ENCODE measurements around the gene RBMS1.

The RBMS1 gene

DNA sequence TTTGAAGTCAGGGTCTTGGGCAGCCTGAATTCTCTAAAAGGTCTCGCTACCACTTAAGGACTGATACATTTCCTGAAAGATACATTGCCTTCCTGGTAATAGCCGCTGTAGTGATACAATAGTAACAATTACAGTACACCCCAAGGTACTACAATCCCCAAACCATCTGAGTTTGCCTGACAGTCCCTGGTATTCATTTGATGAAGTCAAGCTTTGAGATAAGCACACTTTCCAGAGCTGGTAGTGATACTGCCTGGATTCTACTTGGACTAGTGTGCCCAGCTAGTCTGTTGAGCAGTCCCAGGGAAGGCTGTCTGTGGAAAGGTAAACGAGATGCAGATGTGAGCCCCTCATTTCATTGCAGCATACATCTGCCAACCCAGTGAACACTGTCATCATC lies 269.1 kb downstream of the RBMS1 start:
- no peak for DNase-seq (ENCODE audit: low read depth in 2 of 2)

DNA sequence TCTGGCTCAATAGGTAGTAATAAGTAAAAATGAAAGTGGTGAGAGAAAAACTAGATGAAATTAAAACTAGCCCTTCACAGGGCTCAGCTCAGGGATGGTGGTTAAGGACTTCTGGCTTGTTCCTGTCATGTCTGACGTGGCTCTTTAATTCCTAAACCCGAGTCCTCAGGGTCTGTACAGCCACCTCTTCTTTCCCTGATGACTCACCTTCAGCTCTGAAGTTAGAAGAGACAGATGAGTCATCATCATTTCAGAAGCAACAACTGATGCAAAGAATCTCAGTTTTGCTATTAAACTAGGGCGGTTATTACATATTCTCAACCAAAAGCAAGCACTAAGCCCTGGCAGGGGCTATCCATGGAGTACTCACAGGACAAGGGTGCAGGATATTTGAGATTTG lies 269.5 kb downstream of the RBMS1 start:
- no peak for DNase-seq (ENCODE audit: low read depth in 2 of 2)

DNA sequence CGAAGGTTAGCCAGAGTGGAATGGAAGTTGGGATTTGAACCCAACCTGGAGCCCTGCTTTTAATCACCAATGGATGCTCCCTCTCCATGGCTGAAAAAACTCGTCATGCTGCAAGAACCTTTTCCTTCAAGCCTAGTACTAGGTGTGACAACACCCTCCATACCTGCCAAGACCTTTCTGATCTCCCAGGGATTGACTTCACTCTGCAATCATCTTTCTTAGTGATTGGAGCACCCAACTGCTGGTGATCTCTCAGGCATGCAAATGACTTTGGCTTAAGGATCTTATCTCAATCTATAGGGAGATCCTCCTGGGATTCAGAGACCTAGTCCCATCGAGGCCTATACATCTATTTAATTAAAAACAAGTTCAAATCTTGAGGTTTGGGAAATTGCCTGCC lies 270.0 kb downstream of the RBMS1 start:
- DNase-seq (ENCODE audit: low read depth in 2 of 2), result no peak

- no peak for DNase-seq (ENCODE audit: low read depth in 2 of 2)
Observed at GRCh38 chr2:160222546-160223283, 270.9 kb downstream of the RBMS1 start.
